CD4-positive, alpha-beta T cell (primary cell): ENCODE data around the gene SCN1A. TPM values are rescaled to one million over a fixed set of nuclear protein-coding genes. Genes with fewer than 3 reads are reported as not detected.

ENCODE experiments used
- ATAC-seq: fragments of 200-7000 bp; cut with Tn5 transposase; one replicate; pipeline ENCODE4 v1.10.0; 2022; ENCODE audit warnings: mild to moderate bottlenecking; ENCODE audit not compliant: poor library complexity
- CTCF ChIA-PET: fragments of 350-600 bp; sonication (Branson Sonifier 250); formaldehyde crosslinking; loops from one replicate; lab custom pipeline; 2021; ENCODE audit warnings: antibody characterized with exemption, inconsistent platforms; lab: Charles Lee
- POLR2A ChIA-PET: fragments of 350-600 bp; sonication (Branson Sonifier 250); formaldehyde crosslinking; loops from one replicate; lab custom pipeline; 2021; ENCODE audit warnings: antibody characterized with exemption, inconsistent platforms; lab: Charles Lee
- DNase-seq, 14 experiments: peaks; one replicate each; pipeline ENCODE4 v3.0.0-alpha.2; 2013 to 2020; ENCODE audit warnings: mixed read lengths in 2 of 14
- H3K27ac ChIP-seq, 2 donors: one replicate each; pipeline versions ENCODE4 v1.5.1 to v1.7.0; 2013; ENCODE audit warnings: low read length in 2 of 2, low read depth in 1 of 2, mild to moderate bottlenecking in 1 of 2
- H3K27me3 ChIP-seq, 2 experiments: 1 replicate in 1 of 2; 2 replicates in 1 of 2; pipeline versions ENCODE4 v1.6.1 to v1.7.0; 2013; ENCODE audit warnings: low read length in 2 of 2, control low read depth in 1 of 2, mild to moderate bottlenecking in 1 of 2, moderate library complexity in 1 of 2; ENCODE audit not compliant: insufficient read depth in 2 of 2, control insufficient read depth in 1 of 2
- H3K36me3 ChIP-seq: one replicate; pipeline ENCODE4 v1.6.1; 2013; ENCODE audit warnings: low read length, control low read depth; ENCODE audit not compliant: insufficient read depth
- H3K4me1 ChIP-seq: one replicate; pipeline ENCODE4 v1.6.1; 2013; ENCODE audit warnings: low read length, control low read depth; ENCODE audit not compliant: insufficient read depth
- H3K4me3 ChIP-seq: one replicate; pipeline ENCODE4 v1.5.1; 2013; ENCODE audit warnings: mild to moderate bottlenecking, low read length, moderate library complexity
- H3K9me3 ChIP-seq, 2 experiments: 1 replicate in 1 of 2; 2 replicates in 1 of 2; pipeline versions ENCODE4 v1.6.1 to v1.7.0; 2013; ENCODE audit warnings: low read length in 2 of 2, mild to moderate bottlenecking in 2 of 2, control low read depth in 1 of 2, moderate library complexity in 1 of 2; ENCODE audit not compliant: control insufficient read depth in 1 of 2, insufficient read depth in 1 of 2
- H3K27ac Mint-ChIP-seq: one replicate; pipeline ENCODE4 v1.8.0; 2020; ENCODE audit warnings: mixed read lengths
- H3K27me3 Mint-ChIP-seq: one replicate; pipeline ENCODE4 v1.8.0; 2021; ENCODE audit warnings: mixed read lengths
- H3K36me3 Mint-ChIP-seq: one replicate; pipeline ENCODE4 v1.8.0; 2021; ENCODE audit warnings: low read depth, mixed read lengths
- H3K4me1 Mint-ChIP-seq: one replicate; pipeline ENCODE4 v1.8.0; 2021; ENCODE audit warnings: low read depth, mixed read lengths
- H3K4me3 Mint-ChIP-seq: one replicate; pipeline ENCODE4 v1.8.0; 2020; ENCODE audit warnings: mild to moderate bottlenecking, mixed read lengths
- H3K9me3 Mint-ChIP-seq: one replicate; pipeline ENCODE4 v1.8.0; 2020; ENCODE audit warnings: mixed read lengths
- intact Hi-C, 2 experiments: fragments of 100-400 bp; cut with DNase I in 1 of 2; cut with micrococcal nuclease in 1 of 2; formaldehyde crosslinking; loops; one replicate each; pipeline versions ENCODE4 v1.15.1 to v1.9.0; 2023 to 2025; cut with DNase I, micrococcal nuclease
- total RNA-seq, 174 experiments: library from RNA in 2 of 174; stranded (reverse) in 2 of 174; gene quantifications; one replicate each; pipeline ENCODE4 v1.2.3 and lab custom pipeline; 2021 to 2026
- TF ChIP-seq, protein P1 (sequence below): fragments of 200-600 bp; IDR thresholded peaks from one replicate; pipeline ENCODE4 v1.8.0; 2022; ENCODE audit warnings: antibody characterized with exemption, mild to moderate bottlenecking

SCN1A gene
- total RNA-seq, 2 experiments from 2014 or later = not detected

DNA sequence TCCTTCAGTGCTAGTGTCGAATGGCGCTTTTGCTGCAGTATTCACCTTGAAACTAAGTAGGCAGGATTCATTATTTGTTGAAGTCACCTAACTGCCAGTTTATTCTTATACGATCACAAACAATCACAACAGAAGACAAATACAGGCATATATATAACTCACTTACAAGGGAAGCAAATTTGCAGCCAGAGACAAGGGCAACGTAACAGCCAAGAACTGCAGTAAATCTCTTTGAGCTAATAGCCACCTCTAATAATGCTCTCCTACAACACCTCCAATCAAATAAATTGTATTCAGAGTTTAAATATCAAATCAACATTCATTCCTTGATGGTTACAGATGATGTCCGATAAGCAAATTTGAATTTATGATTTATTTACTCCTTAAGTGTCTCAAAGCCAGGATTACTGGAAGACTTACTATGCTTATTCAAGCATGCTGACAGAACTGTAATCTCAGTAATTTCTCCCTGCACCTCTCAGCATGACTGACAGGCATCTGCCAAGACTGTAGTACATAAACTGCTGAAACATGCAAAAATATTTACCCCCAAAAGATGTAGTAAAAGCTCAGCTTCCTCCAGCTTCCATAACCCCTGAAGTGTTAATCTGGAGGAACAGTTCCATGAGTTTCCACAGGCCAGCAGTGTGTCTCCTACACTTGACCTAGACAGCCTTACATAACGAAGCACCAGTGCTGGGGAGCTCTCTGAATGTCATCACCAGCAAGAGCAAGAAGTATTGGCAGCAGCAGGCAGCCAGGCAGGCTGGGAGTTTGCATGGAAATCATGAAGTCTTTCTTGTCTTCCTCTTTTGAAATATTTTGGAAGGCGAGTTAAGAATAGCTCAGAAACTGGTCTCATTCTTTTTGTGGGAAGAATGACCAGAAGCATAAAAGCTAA, 20.9 kb upstream of the SCN1A start:
- Histone ChIP-seq H3K4me1 (no peaks in the 10 kb centered on the region), H3K9me3 (no peaks in the 10 kb centered on the region), H3K27ac (no peak overlapping the region), H3K4me3 (no peak overlapping the region), H3K36me3 (no peaks in the 10 kb centered on the region), H3K27me3 (no peaks in the 10 kb centered on the region)
- DNase-seq (no peak), ATAC-seq (no peak)
- POLR2A ChIA-PET = no interaction called here
- Mint-ChIP-seq H3K27ac (no peak overlapping the region), H3K4me3 (no peak overlapping the region), H3K9me3 (no peaks in the 10 kb centered on the region), H3K27me3 (peaks cover 5% of the 10 kb centered on the region), H3K36me3 (no peaks in the 10 kb centered on the region), H3K4me1 (no peaks in the 10 kb centered on the region)
- TF ChIP-seq, protein P1, sequence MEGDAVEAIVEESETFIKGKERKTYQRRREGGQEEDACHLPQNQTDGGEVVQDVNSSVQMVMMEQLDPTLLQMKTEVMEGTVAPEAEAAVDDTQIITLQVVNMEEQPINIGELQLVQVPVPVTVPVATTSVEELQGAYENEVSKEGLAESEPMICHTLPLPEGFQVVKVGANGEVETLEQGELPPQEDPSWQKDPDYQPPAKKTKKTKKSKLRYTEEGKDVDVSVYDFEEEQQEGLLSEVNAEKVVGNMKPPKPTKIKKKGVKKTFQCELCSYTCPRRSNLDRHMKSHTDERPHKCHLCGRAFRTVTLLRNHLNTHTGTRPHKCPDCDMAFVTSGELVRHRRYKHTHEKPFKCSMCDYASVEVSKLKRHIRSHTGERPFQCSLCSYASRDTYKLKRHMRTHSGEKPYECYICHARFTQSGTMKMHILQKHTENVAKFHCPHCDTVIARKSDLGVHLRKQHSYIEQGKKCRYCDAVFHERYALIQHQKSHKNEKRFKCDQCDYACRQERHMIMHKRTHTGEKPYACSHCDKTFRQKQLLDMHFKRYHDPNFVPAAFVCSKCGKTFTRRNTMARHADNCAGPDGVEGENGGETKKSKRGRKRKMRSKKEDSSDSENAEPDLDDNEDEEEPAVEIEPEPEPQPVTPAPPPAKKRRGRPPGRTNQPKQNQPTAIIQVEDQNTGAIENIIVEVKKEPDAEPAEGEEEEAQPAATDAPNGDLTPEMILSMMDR = no peak
- intact Hi-C loops = no loop called here
- CTCF ChIA-PET = no interaction called here

- no peaks in the 10 kb centered on the region for H3K9me3 Mint-ChIP-seq
Measured at GRCh38 chr2:166147883-166148282, 20.1 kb upstream of the SCN1A start.

GRCh38 chr2:166144071-166144470, 16.3 kb upstream of the SCN1A start:
- TF ChIP-seq, protein P1 = no peak
- peaks cover under 1% of the 10 kb centered on the region for H3K9me3 Mint-ChIP-seq
- no peak overlapping the region for H3K4me3 ChIP-seq
- H3K27ac ChIP-seq = no peak overlapping the region
- no peaks in the 10 kb centered on the region for H3K27me3 ChIP-seq
- no peak overlapping the region for H3K27ac Mint-ChIP-seq
- POLR2A ChIA-PET = no interaction called here
- DNase-seq = no peak
- ATAC-seq = no peak
- intact Hi-C loops = no loop called here
- no peaks in the 10 kb centered on the region for H3K9me3 ChIP-seq
- CTCF ChIA-PET = no interaction called here
- H3K4me3 Mint-ChIP-seq = no peak overlapping the region
- H3K4me1 Mint-ChIP-seq = no peaks in the 10 kb centered on the region
- H3K27me3 Mint-ChIP-seq = peaks cover 2% of the 10 kb centered on the region
- no peaks in the 10 kb centered on the region for H3K4me1 ChIP-seq
- H3K36me3 ChIP-seq = no peaks in the 10 kb centered on the region
- H3K36me3 Mint-ChIP-seq = no peaks in the 10 kb centered on the region

More at GRCh38 chr2:166147883-166148282, 20.1 kb upstream of the SCN1A start:
- ATAC-seq (no peak), DNase-seq (no peak)
- H3K27ac ChIP-seq = no peak overlapping the region
- no peaks in the 10 kb centered on the region for H3K36me3 ChIP-seq
- no peaks in the 10 kb centered on the region for H3K36me3 Mint-ChIP-seq
- ChIA-PET POLR2A (no interaction called here), CTCF (no interaction called here)
- no peaks in the 10 kb centered on the region for H3K9me3 ChIP-seq
- no peaks in the 10 kb centered on the region for H3K4me1 ChIP-seq
- no peak overlapping the region for H3K4me3 Mint-ChIP-seq
- TF ChIP-seq, protein P1 = no peak
- H3K27me3 ChIP-seq = no peaks in the 10 kb centered on the region
- H3K27ac Mint-ChIP-seq = no peak overlapping the region
- no peaks in the 10 kb centered on the region for H3K27me3 Mint-ChIP-seq
- intact Hi-C loops = no loop called here
- H3K4me1 Mint-ChIP-seq = no peaks in the 10 kb centered on the region
- H3K4me3 ChIP-seq = no peak overlapping the region
